Measurements from ENCODE around the gene P2RY12. TPM values are rescaled to one million over a fixed set of nuclear protein-coding genes. Genes with fewer than 3 reads are reported as not detected.

P2RY12 gene
- total RNA-seq, 1 experiment from 2014 or later: not detected

DNA sequence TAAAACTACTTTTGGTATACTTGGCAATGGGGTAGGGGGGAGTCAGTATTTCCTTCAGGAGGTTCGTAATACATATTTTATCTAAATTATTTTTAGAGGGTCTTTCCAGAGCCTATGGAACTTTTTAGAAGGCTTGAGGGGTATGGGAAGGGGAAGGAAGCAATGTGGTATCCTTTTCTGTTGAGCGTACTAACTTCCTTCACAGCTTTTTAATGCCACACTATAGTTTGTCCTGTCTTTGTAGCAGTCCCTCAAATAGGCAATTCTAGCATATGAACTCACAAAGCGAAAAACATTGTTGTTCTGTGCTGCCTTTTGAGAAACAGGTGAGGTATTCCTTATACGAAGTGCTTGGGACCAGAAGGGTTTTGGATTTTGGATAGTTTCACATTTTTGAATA, 32.9 kb downstream of the P2RY12 start:
- Histone ChIP-seq H3K36me3 (ENCODE audit: control insufficient read depth, insufficient read depth, low read length) (no peaks in the 10 kb centered on the region), H3K27me3 (replicated peaks; ENCODE audit: control insufficient read depth, insufficient read depth, low read length) (no peaks in the 10 kb centered on the region), H3K4me1 (no peaks in the 10 kb centered on the region), H3K9me3 (no peaks in the 10 kb centered on the region), H3K4me3 (ENCODE audit: low read depth, low read length) (no peak overlapping the region)
- no peaks in the 10 kb centered on the region for H3K4me1 Mint-ChIP-seq (ENCODE audit: low read depth, unreplicated experiment)
- ChIA-PET CTCF (no interaction called here), POLR2A (no interaction called here)
- H3K27ac Mint-ChIP-seq (ENCODE audit: unreplicated experiment): no peak overlapping the region
- H3K36me3 Mint-ChIP-seq (ENCODE audit: insufficient read depth, unreplicated experiment): no peaks in the 10 kb centered on the region
- DNase-seq: no peak
- intact Hi-C loops (cut with micrococcal nuclease; ENCODE audit: unreplicated experiment): no loop called here
- H3K9me3 Mint-ChIP-seq (ENCODE audit: unreplicated experiment): no peaks in the 10 kb centered on the region
- H3K27me3 Mint-ChIP-seq (ENCODE audit: insufficient read depth, unreplicated experiment): no peaks in the 10 kb centered on the region
- H3K4me3 Mint-ChIP-seq (ENCODE audit: unreplicated experiment): no peak overlapping the region
- TF ChIP-seq, protein P1, sequence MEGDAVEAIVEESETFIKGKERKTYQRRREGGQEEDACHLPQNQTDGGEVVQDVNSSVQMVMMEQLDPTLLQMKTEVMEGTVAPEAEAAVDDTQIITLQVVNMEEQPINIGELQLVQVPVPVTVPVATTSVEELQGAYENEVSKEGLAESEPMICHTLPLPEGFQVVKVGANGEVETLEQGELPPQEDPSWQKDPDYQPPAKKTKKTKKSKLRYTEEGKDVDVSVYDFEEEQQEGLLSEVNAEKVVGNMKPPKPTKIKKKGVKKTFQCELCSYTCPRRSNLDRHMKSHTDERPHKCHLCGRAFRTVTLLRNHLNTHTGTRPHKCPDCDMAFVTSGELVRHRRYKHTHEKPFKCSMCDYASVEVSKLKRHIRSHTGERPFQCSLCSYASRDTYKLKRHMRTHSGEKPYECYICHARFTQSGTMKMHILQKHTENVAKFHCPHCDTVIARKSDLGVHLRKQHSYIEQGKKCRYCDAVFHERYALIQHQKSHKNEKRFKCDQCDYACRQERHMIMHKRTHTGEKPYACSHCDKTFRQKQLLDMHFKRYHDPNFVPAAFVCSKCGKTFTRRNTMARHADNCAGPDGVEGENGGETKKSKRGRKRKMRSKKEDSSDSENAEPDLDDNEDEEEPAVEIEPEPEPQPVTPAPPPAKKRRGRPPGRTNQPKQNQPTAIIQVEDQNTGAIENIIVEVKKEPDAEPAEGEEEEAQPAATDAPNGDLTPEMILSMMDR (IDR thresholded peaks at IDR 0.05; ENCODE audit: insufficient read depth in 1 of 2, low read depth in 1 of 2, low read length in 1 of 2, severe bottlenecking in 1 of 2, unreplicated experiment in 1 of 2): no peak
- BruUV-seq (replicated peaks): no TSS peak

DNA sequence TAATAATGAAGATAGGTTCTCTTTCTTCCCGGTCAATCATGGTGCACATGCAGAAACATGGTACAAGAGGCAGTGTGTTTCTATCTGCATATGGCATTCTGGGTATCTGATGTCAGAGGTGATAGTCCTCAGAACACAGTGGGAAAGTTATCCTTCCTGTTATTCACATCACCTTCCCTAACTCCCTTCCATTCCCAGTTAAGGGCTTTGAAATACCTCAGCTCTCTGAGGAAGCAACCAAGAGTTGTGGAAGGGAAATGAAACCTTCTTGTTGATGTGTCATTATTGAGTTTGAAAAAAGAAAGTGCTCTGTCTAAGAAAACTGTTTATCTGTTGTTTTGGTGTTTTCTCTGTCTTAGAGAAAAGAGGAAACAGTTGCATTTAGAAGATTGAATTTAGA, 33.3 kb downstream of the P2RY12 start:
- H3K9me3 Mint-ChIP-seq (ENCODE audit: unreplicated experiment): no peaks in the 10 kb centered on the region
- H3K4me1 Mint-ChIP-seq (ENCODE audit: low read depth, unreplicated experiment): no peaks in the 10 kb centered on the region
- no peaks in the 10 kb centered on the region for H3K36me3 Mint-ChIP-seq (ENCODE audit: insufficient read depth, unreplicated experiment)
- ChIA-PET POLR2A (no interaction called here), CTCF (no interaction called here)
- DNase-seq: no peak
- TF ChIP-seq, protein P1 (IDR thresholded peaks at IDR 0.05; ENCODE audit: insufficient read depth in 1 of 2, low read depth in 1 of 2, low read length in 1 of 2, severe bottlenecking in 1 of 2, unreplicated experiment in 1 of 2): no peak
- Histone ChIP-seq H3K36me3 (ENCODE audit: control insufficient read depth, insufficient read depth, low read length) (no peaks in the 10 kb centered on the region), H3K27me3 (replicated peaks; ENCODE audit: control insufficient read depth, insufficient read depth, low read length) (no peaks in the 10 kb centered on the region), H3K4me1 (no peaks in the 10 kb centered on the region), H3K9me3 (no peaks in the 10 kb centered on the region), H3K4me3 (ENCODE audit: low read depth, low read length) (no peak overlapping the region)
- H3K27ac Mint-ChIP-seq (ENCODE audit: unreplicated experiment): no peak overlapping the region
- H3K4me3 Mint-ChIP-seq (ENCODE audit: unreplicated experiment): no peak overlapping the region
- intact Hi-C loops (cut with micrococcal nuclease; ENCODE audit: unreplicated experiment): no loop called here
- no peaks in the 10 kb centered on the region for H3K27me3 Mint-ChIP-seq (ENCODE audit: insufficient read depth, unreplicated experiment)
- no TSS peak for BruUV-seq (replicated peaks)

DNA sequence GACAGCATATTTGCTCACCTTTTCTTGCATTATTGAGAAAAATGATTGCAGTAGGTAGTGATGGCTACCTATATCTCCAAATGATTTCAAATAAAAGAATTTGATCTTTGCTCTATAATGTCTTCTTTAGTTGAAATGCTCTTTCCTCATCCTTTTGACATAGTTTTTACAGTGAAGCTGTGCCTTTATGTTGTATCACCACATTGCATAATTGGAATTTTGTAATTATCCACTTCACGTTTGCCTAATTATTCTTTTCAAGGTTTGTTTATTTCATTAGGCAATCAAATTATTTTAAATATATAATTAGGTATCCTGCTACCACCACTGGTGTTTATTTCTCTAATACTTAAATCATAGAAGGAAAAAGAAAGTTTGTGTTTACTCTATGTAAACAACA, 33.9 kb downstream of the P2RY12 start:
- DNase-seq: no peak
- Histone ChIP-seq H3K9me3 (no peaks in the 10 kb centered on the region), H3K4me1 (no peaks in the 10 kb centered on the region), H3K27me3 (replicated peaks; ENCODE audit: control insufficient read depth, insufficient read depth, low read length) (no peaks in the 10 kb centered on the region), H3K4me3 (ENCODE audit: low read depth, low read length) (no peak overlapping the region), H3K36me3 (ENCODE audit: control insufficient read depth, insufficient read depth, low read length) (no peaks in the 10 kb centered on the region)
- ChIA-PET POLR2A (no interaction called here), CTCF (no interaction called here)
- H3K4me1 Mint-ChIP-seq (ENCODE audit: low read depth, unreplicated experiment): no peaks in the 10 kb centered on the region
- intact Hi-C loops (cut with micrococcal nuclease; ENCODE audit: unreplicated experiment): no loop called here
- H3K4me3 Mint-ChIP-seq (ENCODE audit: unreplicated experiment): no peak overlapping the region
- no peaks in the 10 kb centered on the region for H3K9me3 Mint-ChIP-seq (ENCODE audit: unreplicated experiment)
- no peaks in the 10 kb centered on the region for H3K27me3 Mint-ChIP-seq (ENCODE audit: insufficient read depth, unreplicated experiment)
- no TSS peak for BruUV-seq (replicated peaks)
- peaks cover 5% of the 10 kb centered on the region for H3K36me3 Mint-ChIP-seq (ENCODE audit: insufficient read depth, unreplicated experiment)
- TF ChIP-seq, protein P1 (IDR thresholded peaks at IDR 0.05; ENCODE audit: insufficient read depth in 1 of 2, low read depth in 1 of 2, low read length in 1 of 2, severe bottlenecking in 1 of 2, unreplicated experiment in 1 of 2): no peak
- H3K27ac Mint-ChIP-seq (ENCODE audit: unreplicated experiment): no peak overlapping the region

All from Caco-2 (cell line).